ENCODE results near the gene PHKG2. TPM values are rescaled to one million over a fixed set of nuclear protein-coding genes. Genes with fewer than 3 reads are reported as not detected.

The PHKG2 gene
- total RNA-seq, 1 donor from 2014 or later: 23.6 TPM

- H3K4me3 ChIP-seq (ENCODE audit: low read depth, low read length): no peak overlapping the region
- no peaks in the 10 kb centered on the region for H3K27me3 ChIP-seq (ENCODE audit: control insufficient read depth, insufficient read depth, low read length)
- TF ChIP-seq CTCF (IDR thresholded peaks at IDR 0.05; ENCODE audit: insufficient read depth, low read length, poor library complexity, severe bottlenecking): no peak
- H3K36me3 ChIP-seq (ENCODE audit: control insufficient read depth, insufficient read depth, low read length): peaks cover 8% of the 10 kb centered on the region
- no peak for DNase-seq (ENCODE audit: low read depth)
Observed at GRCh38 chr16:30703971-30704370, 44.3 kb upstream of the PHKG2 start.

- Histone ChIP-seq H3K4me3 (ENCODE audit: low read depth, low read length) (no peak overlapping the region), H3K36me3 (ENCODE audit: control insufficient read depth, insufficient read depth, low read length) (peaks cover 9% of the 10 kb centered on the region), H3K27me3 (ENCODE audit: control insufficient read depth, insufficient read depth, low read length) (no peaks in the 10 kb centered on the region)
- no peak for TF ChIP-seq CTCF (IDR thresholded peaks at IDR 0.05; ENCODE audit: insufficient read depth, low read length, poor library complexity, severe bottlenecking)
- no peak for DNase-seq (ENCODE audit: low read depth)
Observed at GRCh38 chr16:30706046-30706445, 42.2 kb upstream of the PHKG2 start.

- no peaks in the 10 kb centered on the region for H3K27me3 ChIP-seq (ENCODE audit: control insufficient read depth, insufficient read depth, low read length)
- TF ChIP-seq CTCF (IDR thresholded peaks at IDR 0.05; ENCODE audit: insufficient read depth, low read length, poor library complexity, severe bottlenecking): no peak
- DNase-seq (ENCODE audit: low read depth): no peak
- no peak overlapping the region for H3K4me3 ChIP-seq (ENCODE audit: low read depth, low read length)
- peaks cover 6% of the 10 kb centered on the region for H3K36me3 ChIP-seq (ENCODE audit: control insufficient read depth, insufficient read depth, low read length)
Observed at GRCh38 chr16:30710971-30711370, 37.3 kb upstream of the PHKG2 start.

GRCh38 chr16:30711712-30712111 is 36.5 kb upstream of the PHKG2 start:
- DNase-seq (ENCODE audit: low read depth): no peak
- Histone ChIP-seq H3K27me3 (ENCODE audit: control insufficient read depth, insufficient read depth, low read length) (no peaks in the 10 kb centered on the region), H3K4me3 (ENCODE audit: low read depth, low read length) (no peak overlapping the region), H3K36me3 (ENCODE audit: control insufficient read depth, insufficient read depth, low read length) (peaks cover 9% of the 10 kb centered on the region)
- no peak for TF ChIP-seq CTCF (IDR thresholded peaks at IDR 0.05; ENCODE audit: insufficient read depth, low read length, poor library complexity, severe bottlenecking)

- H3K27me3 ChIP-seq (ENCODE audit: control insufficient read depth, insufficient read depth, low read length): no peaks in the 10 kb centered on the region
- peaks cover 5% of the 10 kb centered on the region for H3K36me3 ChIP-seq (ENCODE audit: control insufficient read depth, insufficient read depth, low read length)
- no peak for TF ChIP-seq CTCF (IDR thresholded peaks at IDR 0.05; ENCODE audit: insufficient read depth, low read length, poor library complexity, severe bottlenecking)
- DNase-seq (ENCODE audit: low read depth): no peak
- no peak overlapping the region for H3K4me3 ChIP-seq (ENCODE audit: low read depth, low read length)
Observed at GRCh38 chr16:30715750-30716445, 32.3 kb upstream of the PHKG2 start.

GRCh38 chr16:30720086-30720485 is 28.1 kb upstream of the PHKG2 start:
- TF ChIP-seq CTCF (IDR thresholded peaks at IDR 0.05; ENCODE audit: insufficient read depth, low read length, poor library complexity, severe bottlenecking): no peak
- H3K27me3 ChIP-seq (ENCODE audit: control insufficient read depth, insufficient read depth, low read length): no peaks in the 10 kb centered on the region

More at GRCh38 chr16:30720086-30720485, 28.1 kb upstream of the PHKG2 start:
- Histone ChIP-seq H3K36me3 (ENCODE audit: control insufficient read depth, insufficient read depth, low read length) (peaks cover 9% of the 10 kb centered on the region), H3K4me3 (ENCODE audit: low read depth, low read length) (no peak overlapping the region)
- no peak for DNase-seq (ENCODE audit: low read depth)
